ENCODE data around the gene CACUL1. TPM values are rescaled to one million over a fixed set of nuclear protein-coding genes. Genes with fewer than 3 reads are reported as not detected.
A peak's percentile ranks its signal among the peaks of the same experiment; 100 is the strongest.

CACUL1 gene
- polyA plus RNA-seq, 1 experiment, result 7.3 TPM

- ChIA-PET CTCF (interaction anchor here (0.6 to 1.9 kb wide), 2 partner anchors 9 to 81 kb away, joined by 3 to 4 read pairs; no protein-coding TSS in a partner anchor), POLR2A (no interaction called here)
- no peak for TF ChIP-seq CTCF (IDR thresholded peaks at IDR 0.05; ENCODE audit: insufficient read depth, low read depth, low read length)
- H3K36me3 ChIP-seq (ENCODE audit: control insufficient read depth, insufficient read depth, low read length), result no peaks in the 10 kb centered on the region
- DNase-seq (ENCODE audit: low read depth), result no peak
- no peaks in the 10 kb centered on the region for H3K27me3 ChIP-seq (ENCODE audit: control insufficient read depth, insufficient read depth, low read length)
- H3K4me3 ChIP-seq (ENCODE audit: low read depth, low read length), result no peak overlapping the region
These were observed 118.9 kb downstream of the CACUL1 start for GRCh38 chr10:118635674-118636402.

GRCh38 chr10:118633786-118634185 is 121.0 kb downstream of the CACUL1 start:
- Histone ChIP-seq H3K36me3 (ENCODE audit: control insufficient read depth, insufficient read depth, low read length) (no peaks in the 10 kb centered on the region), H3K4me3 (ENCODE audit: low read depth, low read length) (no peak overlapping the region), H3K27me3 (ENCODE audit: control insufficient read depth, insufficient read depth, low read length) (no peaks in the 10 kb centered on the region)
- ChIA-PET POLR2A (no interaction called here), CTCF (no interaction called here)
- DNase-seq (ENCODE audit: low read depth), result no peak
- no peak for TF ChIP-seq CTCF (IDR thresholded peaks at IDR 0.05; ENCODE audit: insufficient read depth, low read depth, low read length)

- no peak for TF ChIP-seq CTCF (IDR thresholded peaks at IDR 0.05; ENCODE audit: insufficient read depth, low read depth, low read length)
- ChIA-PET POLR2A (no interaction called here), CTCF (no interaction called here)
- Histone ChIP-seq H3K27me3 (ENCODE audit: control insufficient read depth, insufficient read depth, low read length) (no peaks in the 10 kb centered on the region), H3K4me3 (ENCODE audit: low read depth, low read length) (no peak overlapping the region), H3K36me3 (ENCODE audit: control insufficient read depth, insufficient read depth, low read length) (no peaks in the 10 kb centered on the region)
- peak; percentile 9 for DNase-seq (ENCODE audit: low read depth)
These were observed 125.6 kb downstream of the CACUL1 start for GRCh38 chr10:118629211-118629610.

GRCh38 chr10:118628397-118628796 is 126.4 kb downstream of the CACUL1 start:
- no peak for TF ChIP-seq CTCF (IDR thresholded peaks at IDR 0.05; ENCODE audit: insufficient read depth, low read depth, low read length)

GRCh38 chr10:118626953-118627352 is 127.8 kb downstream of the CACUL1 start:
- ChIA-PET CTCF (interaction anchor here (1.0 to 1.3 kb wide), 4 partner anchors 9 to 83 kb away, joined by 3 to 4 read pairs (median 4); no protein-coding TSS in a partner anchor), POLR2A (no interaction called here)
- Histone ChIP-seq H3K36me3 (ENCODE audit: control insufficient read depth, insufficient read depth, low read length) (no peaks in the 10 kb centered on the region), H3K4me3 (ENCODE audit: low read depth, low read length) (no peak overlapping the region), H3K27me3 (ENCODE audit: control insufficient read depth, insufficient read depth, low read length) (no peaks in the 10 kb centered on the region)
- no peak for DNase-seq (ENCODE audit: low read depth)
- TF ChIP-seq CTCF (IDR thresholded peaks at IDR 0.05; ENCODE audit: insufficient read depth, low read depth, low read length), result no peak

More at GRCh38 chr10:118628397-118628796, 126.4 kb downstream of the CACUL1 start:
- no peak for DNase-seq (ENCODE audit: low read depth)
- no peak overlapping the region for H3K4me3 ChIP-seq (ENCODE audit: low read depth, low read length)
- CTCF ChIA-PET, result no interaction called here
- no peaks in the 10 kb centered on the region for H3K27me3 ChIP-seq (ENCODE audit: control insufficient read depth, insufficient read depth, low read length)
- H3K36me3 ChIP-seq (ENCODE audit: control insufficient read depth, insufficient read depth, low read length), result no peaks in the 10 kb centered on the region
- POLR2A ChIA-PET, result no interaction called here

Other genes with a start within 250 kb of the CACUL1 start
- gene PRLHR, start 159.3 kb downstream of the CACUL1 start, polyA plus RNA-seq (2011; rRNA removed), result not detected in 2 replicates